ENCODE results near the gene MSLN. TPM values are rescaled to one million over a fixed set of nuclear protein-coding genes. Genes with fewer than 3 reads are reported as not detected.

MSLN gene
- total RNA-seq, 4 donors from 2014 or later = 4.6 to 30.8 (median 15.7) TPM

GRCh38 chr16:813204-813915 is 52.8 kb downstream of the MSLN start:
- no peak overlapping the region for H3K4me3 ChIP-seq
- no peak overlapping the region for H3K27ac ChIP-seq
- DNase-seq = no peak
- intact Hi-C loops (cut with DNase I; ENCODE audit: low total_unique reads) = no loop called here
- no peaks in the 10 kb centered on the region for H3K36me3 ChIP-seq
- peaks cover 0 to 30% of the 10 kb centered on the region in 2 donors for H3K27me3 ChIP-seq
- no peaks in the 10 kb centered on the region for H3K9me3 ChIP-seq
- TF ChIP-seq CTCF (IDR thresholded peaks at IDR 0.05) (peak in 3 of 4 experiments; percentile 12 to 65 (median 52)), POLR2A (IDR thresholded peaks at IDR 0.05) (no peak)
- H3K4me1 ChIP-seq = peaks cover 0 to 4% of the 10 kb centered on the region in 2 donors

- Histone ChIP-seq H3K4me3 (no peak overlapping the region), H3K27me3 (peaks cover 0 to 36% of the 10 kb centered on the region in 2 donors), H3K4me1 (peaks cover 0 to 4% of the 10 kb centered on the region in 2 donors), H3K9me3 (no peaks in the 10 kb centered on the region), H3K27ac (no peak overlapping the region), H3K36me3 (no peaks in the 10 kb centered on the region)
- TF ChIP-seq POLR2A (IDR thresholded peaks at IDR 0.05) (no peak), CTCF (IDR thresholded peaks at IDR 0.05) (no peak)
- intact Hi-C loops (cut with DNase I; ENCODE audit: low total_unique reads) = no loop called here
- no peak for DNase-seq
These were observed 53.4 kb downstream of the MSLN start for GRCh38 chr16:813916-814412.

- Histone ChIP-seq H3K9me3 (no peaks in the 10 kb centered on the region), H3K27ac (no peak overlapping the region), H3K4me1 (peaks cover 0 to 4% of the 10 kb centered on the region in 2 donors), H3K4me3 (no peak overlapping the region), H3K27me3 (peaks cover 0 to 36% of the 10 kb centered on the region in 2 donors), H3K36me3 (no peaks in the 10 kb centered on the region)
- no peak for DNase-seq
- TF ChIP-seq POLR2A (IDR thresholded peaks at IDR 0.05) (no peak), CTCF (IDR thresholded peaks at IDR 0.05) (no peak)
- intact Hi-C loops (cut with DNase I; ENCODE audit: low total_unique reads) = no loop called here
These were observed 54.4 kb downstream of the MSLN start for GRCh38 chr16:814974-815373.

GRCh38 chr16:815861-816260 is 55.3 kb downstream of the MSLN start:
- no peaks in the 10 kb centered on the region for H3K36me3 ChIP-seq
- H3K27ac ChIP-seq = no peak overlapping the region
- H3K27me3 ChIP-seq = peaks cover 0 to 36% of the 10 kb centered on the region in 2 donors
- H3K4me3 ChIP-seq = no peak overlapping the region
- TF ChIP-seq CTCF (IDR thresholded peaks at IDR 0.05) = no peak
- TF ChIP-seq POLR2A (IDR thresholded peaks at IDR 0.05) = no peak
- H3K4me1 ChIP-seq = peaks cover 0 to 4% of the 10 kb centered on the region in 2 donors
- intact Hi-C loops (cut with DNase I; ENCODE audit: low total_unique reads) = no loop called here
- no peaks in the 10 kb centered on the region for H3K9me3 ChIP-seq
- DNase-seq = no peak

All from uterus (tissue), 4 donors.